WTC11 (cell line): ENCODE data around the gene DALRD3. TPM values are rescaled to one million over a fixed set of nuclear protein-coding genes. Genes with fewer than 3 reads are reported as not detected.

Source experiments
- ATF1 ChIP-seq: sonication (generic); formaldehyde crosslinking; IDR thresholded peaks from 2 replicates; pipeline ENCODE4 v1.8.1; 2023; ENCODE audit warnings: mild to moderate bottlenecking, moderate library complexity, missing genetic modification reagents
- ELF4 ChIP-seq: sonication (generic); formaldehyde crosslinking; IDR thresholded peaks from 2 replicates; pipeline ENCODE4 v1.8.1; 2022; ENCODE audit warnings: low read depth, mild to moderate bottlenecking, moderate library complexity, missing genetic modification reagents
- FOXK1 ChIP-seq: sonication (generic); formaldehyde crosslinking; IDR thresholded peaks from 2 replicates; pipeline ENCODE4 v1.8.0; 2022; ENCODE audit warnings: mild to moderate bottlenecking, moderate library complexity, missing genetic modification reagents
- GABPB1 ChIP-seq: sonication (generic); formaldehyde crosslinking; IDR thresholded peaks from 2 replicates; pipeline ENCODE4 v1.8.1; 2023; ENCODE audit warnings: mild to moderate bottlenecking, missing genetic modification reagents
- GTF2I ChIP-seq: fragments of 250-450 bp; sonication (Bioruptor Pico); conservative IDR thresholded peaks from 2 replicates; pipeline ENCODE4 v1.4.0; 2021; ENCODE audit warnings: mild to moderate bottlenecking
- HMGA2 ChIP-seq: fragments of 250-450 bp; sonication (Bioruptor Pico); IDR thresholded peaks from 2 replicates; pipeline ENCODE4 v1.4.0; 2021; ENCODE audit warnings: mild to moderate bottlenecking, moderate library complexity
- IRF2 ChIP-seq: sonication (generic); formaldehyde crosslinking; IDR thresholded peaks from 2 replicates; pipeline ENCODE4 v1.8.0; 2022; ENCODE audit warnings: low read depth, missing genetic modification reagents, borderline replicate concordance
- JAZF1 ChIP-seq: fragments of 250-450 bp; sonication (Bioruptor Pico); IDR thresholded peaks from 2 replicates; pipeline ENCODE4 v1.9.0; 2021; ENCODE audit warnings: moderate library complexity, mild to moderate bottlenecking, inconsistent platforms
- JUN ChIP-seq: sonication (generic); formaldehyde crosslinking; IDR thresholded peaks from 2 replicates; pipeline ENCODE4 v1.8.0; 2023; ENCODE audit warnings: mild to moderate bottlenecking, missing genetic modification reagents
- KAT7 ChIP-seq: sonication (generic); formaldehyde crosslinking; IDR thresholded peaks from 2 replicates; pipeline ENCODE4 v1.8.1; 2023; ENCODE audit warnings: missing genetic modification reagents, mild to moderate bottlenecking, borderline replicate concordance
- MYBL2 ChIP-seq: sonication (generic); formaldehyde crosslinking; IDR thresholded peaks from 2 replicates; pipeline ENCODE4 v1.8.1; 2023; ENCODE audit warnings: mild to moderate bottlenecking, moderate library complexity, missing genetic modification reagents
- NR1H2 ChIP-seq: sonication (generic); formaldehyde crosslinking; IDR thresholded peaks from 2 replicates; pipeline ENCODE4 v1.9.0; 2021; ENCODE audit warnings: mild to moderate bottlenecking, moderate library complexity, missing genetic modification reagents
- OVOL2 ChIP-seq: fragments of 250-450 bp; sonication (Bioruptor Pico); IDR thresholded peaks from 2 replicates; pipeline ENCODE4 v1.9.0; 2021; ENCODE audit warnings: mild to moderate bottlenecking, borderline replicate concordance
- RELA ChIP-seq: sonication (generic); formaldehyde crosslinking; IDR thresholded peaks from 2 replicates; pipeline ENCODE4 v1.8.1; 2022; ENCODE audit warnings: missing genetic modification reagents, mild to moderate bottlenecking, borderline replicate concordance
- RORB ChIP-seq: fragments of 250-450 bp; sonication (Bioruptor Pico); IDR thresholded peaks from 2 replicates; pipeline ENCODE4 v1.9.0; 2021; ENCODE audit warnings: mild to moderate bottlenecking
- SMAD3 ChIP-seq: sonication (generic); formaldehyde crosslinking; IDR thresholded peaks from 2 replicates; pipeline ENCODE4 v1.8.0; 2022; ENCODE audit warnings: missing genetic modification reagents, mild to moderate bottlenecking, borderline replicate concordance
- TEAD4 ChIP-seq: sonication (generic); formaldehyde crosslinking; IDR thresholded peaks from 2 replicates; pipeline ENCODE4 v1.8.0; 2022; ENCODE audit warnings: mild to moderate bottlenecking, missing genetic modification reagents
- ZNF396 ChIP-seq: fragments of 250-450 bp; sonication (Bioruptor Pico); IDR thresholded peaks from 2 replicates; pipeline ENCODE4 v1.8.0; 2021; ENCODE audit warnings: mild to moderate bottlenecking, moderate library complexity, borderline replicate concordance
- total RNA-seq: library from RNA; stranded (reverse); gene quantifications from 3 replicates; pipeline ENCODE4 v1.2.3, GENCODE V29; 2021
- TF ChIP-seq, protein P1 (sequence below): sonication (generic); formaldehyde crosslinking; IDR thresholded peaks from 2 replicates; pipeline ENCODE4 v1.8.0; 2023; ENCODE audit warnings: missing genetic modification reagents
- TF ChIP-seq, protein P2 (sequence below): sonication (generic); formaldehyde crosslinking; IDR thresholded peaks from 2 replicates; pipeline ENCODE4 v1.8.1; 2023; ENCODE audit warnings: mild to moderate bottlenecking, missing genetic modification reagents, borderline replicate concordance
- TF ChIP-seq, protein P3 (sequence below): fragments of 250-450 bp; sonication (Bioruptor Pico); IDR thresholded peaks from 2 replicates; pipeline ENCODE4 v1.9.0; 2021; ENCODE audit warnings: moderate library complexity, mild to moderate bottlenecking, inconsistent platforms, borderline replicate concordance
- TF ChIP-seq, protein P4 (sequence below): sonication (generic); formaldehyde crosslinking; conservative IDR thresholded peaks from 2 replicates; pipeline ENCODE4 v1.8.1; 2022; ENCODE audit warnings: mild to moderate bottlenecking, missing genetic modification reagents
- TF ChIP-seq, protein P5 (sequence below): sonication (generic); formaldehyde crosslinking; IDR thresholded peaks from 2 replicates; pipeline ENCODE4 v1.8.1; 2023; ENCODE audit warnings: mild to moderate bottlenecking, missing genetic modification reagents
- TF ChIP-seq, protein P6 (sequence below): sonication (generic); formaldehyde crosslinking; IDR thresholded peaks from 2 replicates; pipeline ENCODE4 v1.8.0; 2022; ENCODE audit warnings: mild to moderate bottlenecking, missing genetic modification reagents
- TF ChIP-seq, protein P7 (sequence below): fragments of 250-450 bp; sonication (Bioruptor Pico); IDR thresholded peaks from 2 replicates; pipeline ENCODE4 v1.8.0; 2021; ENCODE audit warnings: mild to moderate bottlenecking
- TF ChIP-seq, protein P8 (sequence below): sonication (generic); formaldehyde crosslinking; IDR thresholded peaks from 2 replicates; pipeline ENCODE4 v1.8.1; 2022; ENCODE audit warnings: mild to moderate bottlenecking, moderate library complexity, missing genetic modification reagents

DALRD3 gene
- total RNA-seq, 1 experiment from 2014 or later = 41.4 TPM

DNA sequence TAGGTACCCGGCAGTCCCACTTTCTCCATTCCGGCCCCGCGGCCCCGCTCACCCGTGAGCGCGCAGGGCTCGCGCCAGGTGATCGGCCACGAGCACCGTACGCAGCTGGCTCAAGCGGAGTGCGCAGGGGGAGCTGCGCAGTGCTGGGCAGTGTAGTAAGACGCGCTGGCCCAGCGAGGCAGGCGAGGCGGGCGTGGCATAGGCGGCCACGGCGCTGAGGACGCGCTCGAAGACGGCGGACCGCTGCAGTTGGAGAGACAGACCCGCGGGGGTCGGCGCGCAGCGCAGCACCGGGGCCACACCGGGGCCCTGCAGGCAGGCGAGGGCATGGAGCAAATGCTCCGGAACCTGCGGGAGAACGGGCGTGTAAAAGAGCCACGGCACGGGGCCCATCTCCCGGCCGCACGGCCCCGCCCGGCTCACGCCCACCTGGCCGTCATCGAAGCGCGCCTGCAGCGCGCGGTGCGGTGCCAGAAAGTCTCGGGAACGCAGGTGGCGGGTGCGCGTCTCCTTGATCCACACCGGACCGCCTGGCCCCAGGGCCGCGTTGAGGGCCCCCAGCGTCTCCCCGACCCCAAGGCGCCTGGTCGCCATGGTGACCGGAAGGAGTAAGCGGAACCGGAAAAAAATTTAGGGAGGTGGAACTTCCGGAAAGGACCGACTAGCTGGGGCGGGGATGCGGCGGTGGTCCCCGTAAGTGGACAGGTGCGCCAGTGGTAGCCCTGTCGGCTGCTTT is at the start of gene DALRD3 (continued):
- no peak for TF ChIP-seq ELF4 (CRISPR knock-in tag)
- TF ChIP-seq, protein P1, sequence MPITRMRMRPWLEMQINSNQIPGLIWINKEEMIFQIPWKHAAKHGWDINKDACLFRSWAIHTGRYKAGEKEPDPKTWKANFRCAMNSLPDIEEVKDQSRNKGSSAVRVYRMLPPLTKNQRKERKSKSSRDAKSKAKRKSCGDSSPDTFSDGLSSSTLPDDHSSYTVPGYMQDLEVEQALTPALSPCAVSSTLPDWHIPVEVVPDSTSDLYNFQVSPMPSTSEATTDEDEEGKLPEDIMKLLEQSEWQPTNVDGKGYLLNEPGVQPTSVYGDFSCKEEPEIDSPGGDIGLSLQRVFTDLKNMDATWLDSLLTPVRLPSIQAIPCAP (CRISPR knock-in tag) = no peak
- TF ChIP-seq JAZF1 = no peak
- TF ChIP-seq, protein P2, sequence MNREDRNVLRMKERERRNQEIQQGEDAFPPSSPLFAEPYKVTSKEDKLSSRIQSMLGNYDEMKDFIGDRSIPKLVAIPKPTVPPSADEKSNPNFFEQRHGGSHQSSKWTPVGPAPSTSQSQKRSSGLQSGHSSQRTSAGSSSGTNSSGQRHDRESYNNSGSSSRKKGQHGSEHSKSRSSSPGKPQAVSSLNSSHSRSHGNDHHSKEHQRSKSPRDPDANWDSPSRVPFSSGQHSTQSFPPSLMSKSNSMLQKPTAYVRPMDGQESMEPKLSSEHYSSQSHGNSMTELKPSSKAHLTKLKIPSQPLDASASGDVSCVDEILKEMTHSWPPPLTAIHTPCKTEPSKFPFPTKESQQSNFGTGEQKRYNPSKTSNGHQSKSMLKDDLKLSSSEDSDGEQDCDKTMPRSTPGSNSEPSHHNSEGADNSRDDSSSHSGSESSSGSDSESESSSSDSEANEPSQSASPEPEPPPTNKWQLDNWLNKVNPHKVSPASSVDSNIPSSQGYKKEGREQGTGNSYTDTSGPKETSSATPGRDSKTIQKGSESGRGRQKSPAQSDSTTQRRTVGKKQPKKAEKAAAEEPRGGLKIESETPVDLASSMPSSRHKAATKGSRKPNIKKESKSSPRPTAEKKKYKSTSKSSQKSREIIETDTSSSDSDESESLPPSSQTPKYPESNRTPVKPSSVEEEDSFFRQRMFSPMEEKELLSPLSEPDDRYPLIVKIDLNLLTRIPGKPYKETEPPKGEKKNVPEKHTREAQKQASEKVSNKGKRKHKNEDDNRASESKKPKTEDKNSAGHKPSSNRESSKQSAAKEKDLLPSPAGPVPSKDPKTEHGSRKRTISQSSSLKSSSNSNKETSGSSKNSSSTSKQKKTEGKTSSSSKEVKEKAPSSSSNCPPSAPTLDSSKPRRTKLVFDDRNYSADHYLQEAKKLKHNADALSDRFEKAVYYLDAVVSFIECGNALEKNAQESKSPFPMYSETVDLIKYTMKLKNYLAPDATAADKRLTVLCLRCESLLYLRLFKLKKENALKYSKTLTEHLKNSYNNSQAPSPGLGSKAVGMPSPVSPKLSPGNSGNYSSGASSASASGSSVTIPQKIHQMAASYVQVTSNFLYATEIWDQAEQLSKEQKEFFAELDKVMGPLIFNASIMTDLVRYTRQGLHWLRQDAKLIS = no peak; the same call in 1 of the 2 replicates
- TF ChIP-seq, protein P3, sequence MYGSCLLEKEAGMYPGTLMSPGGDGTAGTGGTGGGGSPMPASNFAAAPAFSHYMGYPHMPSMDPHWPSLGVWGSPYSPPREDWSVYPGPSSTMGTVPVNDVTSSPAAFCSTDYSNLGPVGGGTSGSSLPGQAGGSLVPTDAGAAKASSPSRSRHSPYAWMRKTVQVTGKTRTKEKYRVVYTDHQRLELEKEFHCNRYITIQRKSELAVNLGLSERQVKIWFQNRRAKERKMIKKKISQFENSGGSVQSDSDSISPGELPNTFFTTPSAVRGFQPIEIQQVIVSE (CRISPR knock-in tag) = no peak
- no peak for TF ChIP-seq TEAD4 (CRISPR knock-in tag)
- TF ChIP-seq SMAD3 (CRISPR knock-in tag) = no peak; the same call in 1 of the 2 replicates
- TF ChIP-seq, protein P4, sequence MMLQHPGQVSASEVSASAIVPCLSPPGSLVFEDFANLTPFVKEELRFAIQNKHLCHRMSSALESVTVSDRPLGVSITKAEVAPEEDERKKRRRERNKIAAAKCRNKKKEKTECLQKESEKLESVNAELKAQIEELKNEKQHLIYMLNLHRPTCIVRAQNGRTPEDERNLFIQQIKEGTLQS (CRISPR knock-in tag) = no peak
- TF ChIP-seq JUN (CRISPR knock-in tag) = no peak
- no peak for TF ChIP-seq IRF2 (CRISPR knock-in tag)
- TF ChIP-seq ATF1 (CRISPR knock-in tag) = no peak
- no peak for TF ChIP-seq HMGA2 (CRISPR knock-in tag)
- TF ChIP-seq ZNF396 (CRISPR knock-in tag) = no peak
- peak; percentile 88; the same call in 1 of the 2 replicates for TF ChIP-seq KAT7
- no peak for TF ChIP-seq RORB
- TF ChIP-seq, protein P5, sequence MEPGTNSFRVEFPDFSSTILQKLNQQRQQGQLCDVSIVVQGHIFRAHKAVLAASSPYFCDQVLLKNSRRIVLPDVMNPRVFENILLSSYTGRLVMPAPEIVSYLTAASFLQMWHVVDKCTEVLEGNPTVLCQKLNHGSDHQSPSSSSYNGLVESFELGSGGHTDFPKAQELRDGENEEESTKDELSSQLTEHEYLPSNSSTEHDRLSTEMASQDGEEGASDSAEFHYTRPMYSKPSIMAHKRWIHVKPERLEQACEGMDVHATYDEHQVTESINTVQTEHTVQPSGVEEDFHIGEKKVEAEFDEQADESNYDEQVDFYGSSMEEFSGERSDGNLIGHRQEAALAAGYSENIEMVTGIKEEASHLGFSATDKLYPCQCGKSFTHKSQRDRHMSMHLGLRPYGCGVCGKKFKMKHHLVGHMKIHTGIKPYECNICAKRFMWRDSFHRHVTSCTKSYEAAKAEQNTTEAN (CRISPR knock-in tag) = peak; percentile 84
- TF ChIP-seq, protein P6, sequence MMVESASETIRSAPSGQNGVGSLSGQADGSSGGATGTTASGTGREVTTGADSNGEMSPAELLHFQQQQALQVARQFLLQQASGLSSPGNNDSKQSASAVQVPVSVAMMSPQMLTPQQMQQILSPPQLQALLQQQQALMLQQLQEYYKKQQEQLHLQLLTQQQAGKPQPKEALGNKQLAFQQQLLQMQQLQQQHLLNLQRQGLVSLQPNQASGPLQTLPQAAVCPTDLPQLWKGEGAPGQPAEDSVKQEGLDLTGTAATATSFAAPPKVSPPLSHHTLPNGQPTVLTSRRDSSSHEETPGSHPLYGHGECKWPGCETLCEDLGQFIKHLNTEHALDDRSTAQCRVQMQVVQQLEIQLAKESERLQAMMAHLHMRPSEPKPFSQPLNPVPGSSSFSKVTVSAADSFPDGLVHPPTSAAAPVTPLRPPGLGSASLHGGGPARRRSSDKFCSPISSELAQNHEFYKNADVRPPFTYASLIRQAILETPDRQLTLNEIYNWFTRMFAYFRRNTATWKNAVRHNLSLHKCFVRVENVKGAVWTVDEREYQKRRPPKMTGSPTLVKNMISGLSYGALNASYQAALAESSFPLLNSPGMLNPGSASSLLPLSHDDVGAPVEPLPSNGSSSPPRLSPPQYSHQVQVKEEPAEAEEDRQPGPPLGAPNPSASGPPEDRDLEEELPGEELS (CRISPR knock-in tag) = no peak; the same call in 1 of the 2 replicates
- peak; percentile 11; the same call in 1 of the 2 replicates for TF ChIP-seq GABPB1 (CRISPR knock-in tag)
- peak; percentile 62; the same call in 1 of the 2 replicates for TF ChIP-seq FOXK1 (CRISPR knock-in tag)
- TF ChIP-seq MYBL2 (CRISPR knock-in tag) = peak; percentile 89
- TF ChIP-seq, protein P7, sequence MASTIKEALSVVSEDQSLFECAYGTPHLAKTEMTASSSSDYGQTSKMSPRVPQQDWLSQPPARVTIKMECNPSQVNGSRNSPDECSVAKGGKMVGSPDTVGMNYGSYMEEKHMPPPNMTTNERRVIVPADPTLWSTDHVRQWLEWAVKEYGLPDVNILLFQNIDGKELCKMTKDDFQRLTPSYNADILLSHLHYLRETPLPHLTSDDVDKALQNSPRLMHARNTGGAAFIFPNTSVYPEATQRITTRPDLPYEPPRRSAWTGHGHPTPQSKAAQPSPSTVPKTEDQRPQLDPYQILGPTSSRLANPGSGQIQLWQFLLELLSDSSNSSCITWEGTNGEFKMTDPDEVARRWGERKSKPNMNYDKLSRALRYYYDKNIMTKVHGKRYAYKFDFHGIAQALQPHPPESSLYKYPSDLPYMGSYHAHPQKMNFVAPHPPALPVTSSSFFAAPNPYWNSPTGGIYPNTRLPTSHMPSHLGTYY (CRISPR knock-in tag) = no peak
- TF ChIP-seq, protein P8, sequence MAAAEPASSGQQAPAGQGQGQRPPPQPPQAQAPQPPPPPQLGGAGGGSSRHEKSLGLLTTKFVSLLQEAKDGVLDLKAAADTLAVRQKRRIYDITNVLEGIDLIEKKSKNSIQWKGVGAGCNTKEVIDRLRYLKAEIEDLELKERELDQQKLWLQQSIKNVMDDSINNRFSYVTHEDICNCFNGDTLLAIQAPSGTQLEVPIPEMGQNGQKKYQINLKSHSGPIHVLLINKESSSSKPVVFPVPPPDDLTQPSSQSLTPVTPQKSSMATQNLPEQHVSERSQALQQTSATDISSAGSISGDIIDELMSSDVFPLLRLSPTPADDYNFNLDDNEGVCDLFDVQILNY = 0 out of 2 replicates have a peak, but pooled peaks have one; percentile 26
- no peak for TF ChIP-seq OVOL2 (CRISPR knock-in tag)
- TF ChIP-seq GTF2I (CRISPR knock-in tag) = 0 out of 2 replicates have a peak, but pooled peaks have one; percentile 39
- TF ChIP-seq RELA (CRISPR knock-in tag) = 0 out of 2 replicates have a peak, but pooled peaks have one; percentile 46
- no peak for TF ChIP-seq NR1H2 (CRISPR knock-in tag)
